NCI-H187 treated with DMSO at 0.1 percent for 48 hours (cell line): Measurements from ENCODE around the gene ACE.
A peak's percentile ranks its signal among the peaks of the same experiment; 100 is the strongest.

ENCODE experiments used
- DNase-seq: peaks from one replicate; lab custom pipeline; 2025; lab: John Stamatoyannopoulos, UW

ACE gene

DNA sequence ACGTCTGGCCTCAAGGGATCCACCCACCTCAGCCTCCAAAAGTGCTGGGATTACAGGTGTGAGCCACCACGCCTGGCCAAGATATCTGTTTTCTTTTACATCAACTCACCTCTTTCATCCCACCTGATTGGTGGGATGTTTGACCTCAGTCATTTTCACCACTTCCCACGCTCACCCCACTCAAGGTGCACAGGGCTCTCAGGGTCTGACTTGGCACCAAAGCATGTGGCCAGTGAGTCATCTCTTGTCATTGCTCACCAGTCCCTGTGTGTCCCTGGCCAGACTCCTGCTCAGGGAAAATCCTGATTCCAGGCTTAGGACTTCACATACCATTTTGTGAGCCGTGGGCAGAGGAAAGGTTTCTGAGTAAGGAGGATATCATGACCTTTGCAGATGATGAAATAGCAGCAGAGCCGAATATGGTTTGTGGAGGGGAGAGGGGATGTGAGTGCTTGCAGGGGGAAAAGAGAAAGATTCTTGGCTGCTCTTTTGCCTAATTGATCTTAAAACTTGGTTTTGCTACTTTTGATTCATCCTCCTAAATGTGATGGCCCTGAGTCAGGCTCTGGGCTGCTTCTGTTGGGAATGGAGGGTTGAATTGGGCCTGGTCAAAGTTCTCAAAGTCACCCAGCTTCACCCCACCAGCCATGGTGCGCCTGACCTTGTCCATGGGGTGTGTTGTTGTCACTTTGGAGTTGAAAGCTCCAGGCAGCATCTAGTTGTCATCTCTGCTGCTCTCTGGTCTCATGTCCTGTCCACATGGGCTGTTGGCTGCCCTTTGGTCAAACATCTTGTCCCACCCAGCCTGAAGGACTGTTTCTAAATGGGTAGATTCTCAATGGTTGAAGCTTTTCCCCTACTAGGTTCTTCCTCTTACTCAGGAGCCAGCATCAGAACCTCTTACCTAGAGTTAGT, 40.3 kb downstream of the ACE start:
- no peak for DNase-seq

DNA sequence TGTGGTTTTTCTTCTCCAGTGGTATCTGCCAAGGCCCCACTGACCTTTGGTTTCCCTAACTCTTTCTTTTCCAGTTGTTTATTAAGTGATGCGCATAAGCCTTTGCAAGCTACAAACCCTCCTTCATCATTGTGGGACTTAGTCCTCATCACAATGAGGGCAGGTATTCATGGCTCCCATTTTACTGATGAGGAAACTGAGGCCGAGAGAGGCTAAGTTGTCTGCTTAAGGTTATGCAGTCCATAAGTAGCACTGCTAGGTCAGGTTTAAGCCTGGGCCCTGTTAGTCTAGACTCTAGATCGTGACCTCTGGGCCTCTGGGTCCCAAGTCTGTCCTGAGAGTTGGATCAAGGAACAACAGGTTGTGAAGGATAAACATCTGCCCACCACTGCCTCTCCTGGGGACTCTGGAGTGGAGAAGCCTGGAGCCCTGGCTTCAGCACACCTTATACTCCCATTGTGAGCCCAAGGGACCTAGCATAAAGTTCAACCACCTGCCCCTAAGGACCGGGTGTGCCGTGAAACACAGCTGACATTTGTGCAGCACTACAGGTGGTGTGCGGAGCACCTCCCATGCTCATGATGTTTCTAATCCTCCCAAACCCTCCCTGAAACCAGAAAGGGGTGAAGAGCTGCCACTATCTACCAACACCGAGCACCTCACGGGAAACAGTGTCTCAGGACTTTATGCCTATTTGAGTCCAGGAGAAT, 41.1 kb downstream of the ACE start:
- DNase-seq, result no peak

DNA sequence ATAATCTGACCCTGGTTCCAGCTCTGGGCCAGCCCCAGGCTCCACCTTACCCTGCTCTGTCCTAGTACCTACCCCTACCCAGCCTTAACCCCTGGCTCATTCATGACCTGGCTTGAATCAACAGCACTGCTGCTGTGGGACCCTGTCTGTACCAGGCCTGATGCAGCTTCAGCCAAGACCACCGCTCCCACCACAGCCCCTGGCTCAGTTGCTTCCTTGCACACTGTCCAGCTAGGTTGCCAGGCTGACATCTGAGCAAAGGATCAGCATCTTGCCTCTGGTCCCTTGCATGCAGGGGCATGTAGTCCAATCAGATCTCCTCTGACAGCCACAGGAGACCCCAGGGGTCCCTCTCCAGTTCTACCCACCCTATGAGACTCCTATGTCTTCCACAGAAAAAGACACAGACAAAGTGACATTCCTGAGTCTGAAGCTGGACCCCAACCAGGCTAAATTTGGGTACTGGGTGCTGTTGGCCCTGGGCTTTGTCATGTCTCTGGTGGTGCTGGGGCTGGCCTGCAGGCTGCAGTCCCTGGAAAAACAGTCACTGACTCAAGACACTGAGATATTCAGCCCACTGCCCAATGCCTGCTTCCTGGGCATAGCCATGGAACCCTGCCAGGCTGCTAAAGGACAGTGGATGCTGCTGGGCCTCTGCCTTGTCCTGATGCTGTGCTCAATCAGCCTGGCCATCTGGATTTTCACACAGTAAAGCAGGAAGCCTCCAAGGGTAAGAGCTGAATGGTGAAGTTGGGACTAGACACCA, 42.4 kb downstream of the ACE start:
- no peak for DNase-seq

DNA sequence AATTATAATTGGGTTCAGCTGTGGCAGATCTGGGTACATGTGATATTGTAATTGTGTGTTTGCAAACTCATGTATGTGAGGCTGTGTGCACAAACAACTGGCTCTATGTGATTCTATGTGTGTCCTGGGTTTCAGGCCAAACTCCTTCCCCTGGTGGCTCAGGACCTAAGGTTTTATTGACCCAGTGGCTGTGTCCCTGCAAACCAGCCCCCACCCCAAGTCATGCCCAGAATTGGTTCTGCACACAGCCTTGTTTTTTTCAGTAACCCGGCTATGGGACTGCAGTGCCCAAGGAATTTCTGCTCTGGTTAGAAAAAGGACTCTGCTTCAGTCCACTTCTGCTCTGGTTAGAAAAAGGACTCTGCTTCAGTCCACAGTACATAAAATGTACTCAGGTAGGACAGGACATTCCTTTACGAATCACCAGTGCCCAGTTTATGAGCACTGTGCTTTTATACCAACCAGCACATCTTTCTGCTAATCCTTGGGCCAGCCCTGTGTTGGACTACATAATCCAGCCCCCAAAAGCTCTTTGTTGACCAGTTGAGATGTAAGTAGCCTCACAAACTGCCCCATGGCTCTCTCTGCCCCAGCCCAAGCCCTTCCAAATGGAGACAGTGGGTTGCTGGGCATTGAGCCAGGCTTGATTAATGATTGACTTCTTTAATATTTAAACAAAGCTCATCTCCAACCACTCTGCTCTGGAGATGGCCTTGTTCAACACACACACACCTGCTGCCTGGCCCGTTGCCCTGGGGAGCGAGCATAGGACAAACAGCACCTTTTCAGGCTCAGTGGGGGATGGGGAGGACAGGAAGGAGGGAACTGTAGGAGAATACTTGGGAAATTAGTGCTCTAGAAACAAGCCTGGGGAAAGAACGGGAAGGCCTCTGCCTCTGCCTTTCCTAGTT, 43.4 kb downstream of the ACE start:
- DNase-seq, result peak; percentile 59

DNA sequence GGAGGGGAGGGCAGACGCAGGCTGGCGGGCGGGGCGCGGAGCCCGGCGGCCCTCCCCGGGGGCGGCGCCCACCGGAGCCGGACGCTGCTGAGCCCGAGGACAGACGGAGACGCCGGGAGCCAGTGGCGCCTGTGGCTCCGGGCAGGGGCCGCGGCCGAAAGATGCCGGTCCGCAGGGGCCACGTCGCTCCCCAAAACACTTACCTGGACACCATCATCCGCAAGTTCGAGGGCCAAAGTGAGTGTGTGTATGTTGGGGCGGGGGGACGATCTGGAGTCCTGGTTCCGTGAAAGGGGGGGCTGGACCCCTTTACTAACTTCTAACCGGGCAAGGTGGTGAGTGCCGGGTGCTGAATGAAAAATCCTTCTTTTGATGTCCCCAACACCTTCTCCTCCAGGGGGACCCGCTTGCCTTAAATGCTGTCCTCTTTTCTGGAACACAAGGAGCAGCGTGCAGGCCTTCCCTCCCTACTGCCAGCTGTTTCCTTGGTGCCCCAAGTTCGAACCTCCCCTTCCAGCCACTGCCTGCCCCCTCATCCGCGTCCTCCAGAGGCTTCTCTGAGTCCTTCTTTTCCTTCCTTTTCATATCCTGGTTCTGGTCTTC, 46.5 kb downstream of the ACE start, which contains the start of gene KCNH6:
Gene KCNH6 (plus strand): TSS at position 106 of the 603 bp plus-strand sequence. CDS start 56 bp downstream, at position 162.
- DNase-seq, result no peak

DNA sequence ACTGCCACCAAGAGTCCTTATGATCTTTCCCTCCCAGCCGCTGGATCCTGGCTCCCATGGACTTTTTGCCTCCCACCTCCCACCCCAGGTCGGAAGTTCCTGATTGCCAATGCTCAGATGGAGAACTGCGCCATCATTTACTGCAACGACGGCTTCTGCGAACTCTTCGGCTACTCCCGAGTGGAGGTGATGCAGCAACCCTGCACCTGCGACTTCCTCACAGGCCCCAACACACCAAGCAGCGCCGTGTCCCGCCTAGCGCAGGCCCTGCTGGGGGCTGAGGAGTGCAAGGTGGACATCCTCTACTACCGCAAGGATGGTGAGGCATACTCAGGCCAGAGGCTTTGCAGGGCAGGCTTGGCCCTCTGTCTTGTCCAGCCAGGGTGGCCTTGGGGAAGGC, 47.2 kb downstream of the ACE start:
- no peak for DNase-seq

DNA sequence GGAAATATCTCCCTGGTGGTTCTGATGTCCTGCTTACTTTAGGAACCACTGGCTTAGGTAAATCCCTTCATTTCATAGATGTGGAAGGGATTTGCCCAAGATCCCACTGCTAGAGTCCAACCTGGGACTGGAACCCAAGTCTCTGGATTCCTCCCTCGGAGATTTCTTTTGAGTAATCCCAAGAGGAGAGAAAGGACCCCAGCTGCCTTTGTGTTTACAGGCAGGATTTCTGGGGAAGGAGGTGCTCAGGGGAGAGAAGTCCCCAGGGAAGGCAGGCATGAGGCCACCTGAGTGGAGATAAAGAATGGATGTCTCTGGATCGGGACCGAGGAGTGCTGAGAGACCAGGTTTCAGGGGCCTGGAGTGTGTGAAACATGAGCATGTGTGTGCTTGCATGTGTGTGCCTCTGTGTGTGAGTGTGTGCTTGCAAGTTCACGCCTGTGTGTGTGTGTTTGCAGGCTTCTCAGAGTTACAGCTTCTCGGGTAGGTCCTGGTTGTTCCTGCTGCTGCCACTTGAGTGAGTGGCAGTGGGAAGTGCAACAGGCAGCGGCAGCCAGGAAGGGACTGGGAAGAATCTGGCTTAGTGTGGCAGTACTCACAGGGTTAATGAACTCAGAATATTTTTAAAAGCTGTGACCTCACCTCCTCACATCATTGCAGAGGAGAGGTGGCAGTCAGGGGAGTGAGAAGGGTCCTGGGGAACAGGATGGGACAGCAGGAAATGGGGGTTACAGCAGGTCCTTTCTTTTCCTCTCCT, 48.5 kb downstream of the ACE start:
- DNase-seq, result peak; percentile 35

DNA sequence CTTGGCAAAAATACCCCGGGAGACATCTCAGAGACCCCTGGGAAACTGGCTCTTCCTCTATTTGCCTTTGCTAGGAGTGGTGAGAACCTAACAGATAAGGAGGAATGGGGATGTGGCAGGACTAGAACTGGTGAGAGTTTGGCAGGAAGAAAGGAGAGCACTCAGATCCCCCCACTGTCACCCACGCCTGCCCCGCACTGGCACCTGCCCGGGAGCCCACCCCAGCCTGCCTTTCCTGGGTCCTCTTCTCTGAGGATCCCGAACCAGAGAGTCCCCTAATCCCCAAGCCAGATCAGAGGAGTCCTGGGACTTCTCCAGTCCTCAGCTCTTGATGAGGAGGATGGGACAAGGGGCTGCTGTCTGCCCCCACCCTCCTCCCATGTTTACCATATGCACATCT, 50.0 kb downstream of the ACE start:
- DNase-seq, result no peak

DNA sequence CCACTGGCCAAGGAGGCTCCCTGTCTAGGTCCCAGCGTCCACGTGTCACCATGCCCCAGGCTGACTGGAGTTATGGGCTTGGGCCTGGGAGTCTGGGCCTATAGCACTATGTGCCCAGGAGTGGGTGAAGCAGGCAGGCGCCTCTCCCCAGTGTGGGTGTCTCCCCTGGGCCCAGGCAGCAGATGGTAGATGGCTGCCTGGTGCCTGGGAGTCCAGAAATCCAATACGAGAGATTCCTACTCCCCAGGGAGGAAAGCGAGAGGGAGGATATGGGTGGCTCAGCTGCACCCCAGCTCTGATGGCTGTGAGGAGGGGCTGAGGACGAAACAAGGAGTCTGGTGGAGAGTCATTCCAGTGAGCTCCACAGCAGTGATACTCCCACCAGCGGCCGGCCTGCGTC, 51.3 kb downstream of the ACE start:
- no peak for DNase-seq

DNA sequence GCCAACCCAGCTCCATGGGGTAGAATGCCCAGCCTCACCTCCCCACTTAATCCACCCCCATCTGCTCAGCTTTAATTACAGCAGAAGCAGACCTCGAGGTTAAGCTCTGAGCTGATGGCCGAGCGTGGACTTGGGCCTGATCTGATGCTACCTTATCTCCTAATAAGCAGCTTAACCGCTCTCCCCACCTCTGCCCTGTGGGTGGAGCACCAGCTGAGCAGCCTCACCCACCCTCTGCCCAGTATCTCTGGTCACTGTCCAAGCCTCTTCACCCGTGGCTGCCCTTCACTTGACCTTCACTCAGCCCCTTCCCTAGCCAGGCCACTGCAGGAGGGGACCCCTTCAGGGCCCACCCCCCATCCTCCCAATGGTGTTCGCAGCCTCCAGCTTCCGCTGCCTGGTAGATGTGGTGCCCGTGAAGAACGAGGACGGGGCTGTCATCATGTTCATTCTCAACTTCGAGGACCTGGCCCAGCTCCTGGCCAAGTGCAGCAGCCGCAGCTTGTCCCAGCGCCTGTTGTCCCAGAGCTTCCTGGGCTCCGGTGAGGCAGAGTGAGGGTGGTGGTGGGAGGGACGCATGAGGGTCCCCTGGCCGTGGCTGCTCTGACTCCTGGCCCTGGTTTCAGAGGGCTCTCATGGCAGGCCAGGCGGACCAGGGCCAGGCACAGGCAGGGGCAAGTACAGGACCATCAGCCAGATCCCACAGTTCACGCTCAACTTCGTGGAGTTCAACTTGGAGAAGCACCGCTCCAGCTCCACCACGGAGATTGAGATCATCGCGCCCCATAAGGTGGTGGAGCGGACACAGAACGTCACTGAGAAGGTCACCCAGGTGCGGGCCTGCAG, 53.1 kb downstream of the ACE start:
- no peak for DNase-seq

DNA sequence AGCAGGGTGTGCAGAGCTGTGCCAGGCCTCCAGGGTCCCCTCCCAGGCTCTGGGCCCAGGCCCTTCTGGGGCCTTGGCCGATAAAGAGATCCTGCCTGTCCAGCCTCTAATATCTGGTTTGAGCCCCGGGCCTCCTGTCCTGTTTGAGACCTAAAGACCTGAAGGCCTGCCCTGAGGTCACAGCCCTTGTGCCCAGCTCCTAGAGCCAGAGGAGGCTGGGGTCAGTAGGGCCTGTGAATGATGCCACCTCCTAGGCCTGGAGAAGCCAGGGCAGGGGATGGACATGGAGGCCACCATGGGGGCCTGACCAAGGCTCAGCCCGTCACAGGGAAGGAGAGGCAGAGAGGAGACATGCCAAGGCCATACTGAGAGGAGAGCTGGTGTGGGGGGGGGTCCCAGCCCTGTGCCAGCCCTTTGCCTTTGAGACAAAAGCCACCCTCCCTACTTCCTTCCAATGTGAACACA, 53.7 kb downstream of the ACE start:
- DNase-seq, result no peak

DNA sequence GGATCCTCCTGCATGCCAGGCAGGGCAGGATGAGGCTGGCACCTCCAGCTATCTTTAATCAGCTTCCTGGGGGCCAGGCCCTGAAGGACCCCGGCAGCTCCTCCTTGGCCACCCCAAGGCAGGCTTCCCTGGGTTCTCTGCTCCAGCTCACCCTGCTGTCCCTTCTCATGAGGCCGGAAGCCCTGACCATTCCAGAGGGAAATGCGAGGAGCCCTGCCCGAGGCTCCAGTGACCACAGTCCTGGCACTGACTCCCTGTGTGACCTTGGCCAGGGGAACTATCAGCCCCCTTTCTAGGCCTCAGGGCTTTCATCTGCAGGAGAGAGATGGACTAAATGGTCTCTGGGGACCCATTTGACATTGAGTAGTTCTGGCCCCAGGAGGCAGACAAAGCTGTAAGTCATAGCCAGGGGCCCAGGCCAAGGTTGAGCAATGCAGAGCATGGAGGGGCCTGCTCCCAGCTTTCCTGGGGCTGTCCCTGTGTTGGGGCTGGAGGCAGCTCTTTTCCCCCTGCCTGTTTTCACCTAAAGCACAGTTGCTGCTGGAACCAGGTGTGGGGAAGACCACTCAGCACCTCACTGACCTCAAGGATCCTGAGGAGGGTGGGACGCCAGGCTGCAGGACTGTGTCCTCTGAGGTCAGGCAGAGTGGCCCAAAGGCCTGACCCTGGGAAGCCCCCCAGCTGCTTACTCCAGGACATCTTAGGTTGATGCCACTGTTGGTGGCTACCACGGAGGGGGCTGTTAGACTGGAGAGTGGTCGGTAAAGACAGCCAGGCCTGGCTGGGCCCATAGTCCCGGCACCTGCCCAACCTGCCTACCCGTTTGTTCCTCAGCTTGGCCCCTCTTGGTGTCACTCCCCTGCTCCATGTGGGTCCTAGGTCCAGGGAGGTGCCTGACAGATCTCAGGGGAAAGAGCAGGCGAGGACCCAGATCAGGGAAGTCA, 54.4 kb downstream of the ACE start:
- DNase-seq, result no peak

DNA sequence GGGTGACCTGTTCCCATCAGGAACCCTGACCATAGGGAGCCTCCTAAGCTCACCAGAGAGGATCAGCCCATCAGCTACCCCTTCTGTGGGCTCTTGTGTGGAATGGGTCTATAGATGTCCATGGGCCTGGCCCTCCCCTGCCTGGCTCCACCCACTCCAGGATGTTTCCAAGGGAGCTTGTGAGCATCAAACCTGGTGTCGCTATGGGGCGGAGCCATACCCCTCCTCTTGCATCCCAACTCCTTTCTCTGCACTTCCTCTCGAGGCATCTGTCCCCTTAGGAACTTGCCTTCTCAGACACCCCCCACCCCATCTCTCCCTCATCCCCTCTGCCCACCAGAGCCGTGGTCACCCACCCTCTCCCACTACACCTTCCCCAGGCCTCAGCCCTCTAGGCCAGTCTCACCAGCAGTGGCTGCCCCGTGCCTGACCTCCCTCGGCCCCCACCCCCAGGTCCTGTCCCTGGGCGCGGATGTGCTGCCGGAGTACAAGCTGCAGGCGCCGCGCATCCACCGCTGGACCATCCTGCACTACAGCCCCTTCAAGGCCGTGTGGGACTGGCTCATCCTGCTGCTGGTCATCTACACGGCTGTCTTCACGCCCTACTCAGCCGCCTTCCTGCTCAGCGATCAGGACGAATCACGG, 56.7 kb downstream of the ACE start:
- no peak for DNase-seq

DNA sequence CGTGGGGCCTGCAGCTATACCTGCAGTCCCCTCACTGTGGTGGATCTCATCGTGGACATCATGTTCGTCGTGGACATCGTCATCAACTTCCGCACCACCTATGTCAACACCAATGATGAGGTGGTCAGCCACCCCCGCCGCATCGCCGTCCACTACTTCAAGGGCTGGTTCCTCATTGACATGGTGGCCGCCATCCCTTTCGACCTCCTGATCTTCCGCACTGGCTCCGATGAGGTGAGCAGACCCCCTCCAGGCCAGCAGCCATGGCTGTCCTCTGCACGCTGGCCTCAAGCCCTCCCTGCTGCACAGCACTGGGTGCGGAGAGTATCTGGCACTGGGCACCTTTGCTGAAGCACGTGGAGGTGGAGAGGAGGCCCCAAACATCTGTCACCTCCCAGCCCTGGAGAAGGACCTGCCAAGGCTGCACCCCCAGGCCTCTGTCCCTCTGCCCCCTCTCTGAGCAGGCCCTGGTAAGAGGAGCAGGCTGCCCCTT, 57.3 kb downstream of the ACE start:
- DNase-seq, result no peak

DNA sequence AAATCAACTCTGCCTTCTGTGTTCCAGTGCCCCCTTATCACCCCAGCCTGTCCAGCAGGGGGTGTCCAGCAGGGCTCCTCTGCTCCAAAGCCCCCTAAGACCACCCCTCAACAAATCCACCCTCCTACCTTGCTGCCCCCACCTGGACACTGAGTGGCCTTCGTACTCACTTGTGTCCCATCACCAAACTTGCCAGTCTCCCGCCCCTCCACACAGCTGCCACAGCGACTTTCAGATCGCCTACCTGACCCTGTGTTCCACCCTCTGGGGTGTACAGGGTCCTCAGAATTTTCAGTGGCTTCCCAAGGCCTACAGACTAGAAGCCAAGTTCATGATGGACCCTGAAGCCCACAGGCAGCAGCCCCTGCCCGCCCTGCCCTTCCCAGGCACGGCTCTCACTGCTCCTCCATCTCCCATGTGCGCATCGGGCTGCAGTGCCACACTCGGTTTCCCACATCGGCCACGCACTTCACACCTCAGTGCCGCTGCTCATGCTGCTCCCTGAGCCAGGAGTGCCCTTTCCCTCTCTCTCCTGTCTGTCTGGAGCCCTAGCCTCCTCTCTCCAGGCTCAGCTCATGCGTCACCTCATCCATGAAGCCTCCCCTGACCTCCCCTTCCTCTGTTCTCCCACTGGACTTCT, 58.1 kb downstream of the ACE start:
- DNase-seq, result no peak

DNA sequence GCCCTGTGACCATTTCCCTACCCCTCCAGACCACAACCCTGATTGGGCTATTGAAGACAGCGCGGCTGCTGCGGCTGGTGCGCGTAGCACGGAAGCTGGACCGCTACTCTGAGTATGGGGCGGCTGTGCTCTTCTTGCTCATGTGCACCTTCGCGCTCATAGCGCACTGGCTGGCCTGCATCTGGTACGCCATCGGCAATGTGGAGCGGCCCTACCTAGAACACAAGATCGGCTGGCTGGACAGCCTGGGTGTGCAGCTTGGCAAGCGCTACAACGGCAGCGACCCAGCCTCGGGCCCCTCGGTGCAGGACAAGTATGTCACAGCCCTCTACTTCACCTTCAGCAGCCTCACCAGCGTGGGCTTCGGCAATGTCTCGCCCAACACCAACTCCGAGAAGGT, 58.8 kb downstream of the ACE start:
- DNase-seq, result no peak

DNA sequence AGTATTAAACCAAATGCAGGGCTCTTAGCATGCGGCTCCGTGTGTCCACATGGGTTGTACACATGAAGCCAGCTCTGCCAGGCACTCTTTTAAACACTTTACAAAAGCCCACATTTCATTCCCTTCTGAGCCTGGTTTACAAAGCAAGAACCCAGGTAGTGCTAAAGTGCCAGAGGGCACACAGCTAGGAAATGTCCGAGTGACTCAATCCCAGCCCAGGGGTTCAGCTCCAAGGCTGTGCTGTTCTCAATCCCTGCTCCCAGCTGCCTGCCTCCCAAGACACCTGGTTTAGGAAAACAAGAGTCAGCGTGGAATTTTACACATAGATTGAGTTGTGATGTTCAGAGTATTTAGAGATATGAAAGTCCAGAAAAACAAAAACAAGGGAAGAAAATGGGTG, 60.1 kb downstream of the ACE start:
- no peak for DNase-seq
